Endothelial cell of umbilical vein (primary cell): ENCODE results near the gene CNN2. TPM values are rescaled to one million over a fixed set of nuclear protein-coding genes. Genes with fewer than 3 reads are reported as not detected.
A peak's percentile ranks its signal among the peaks of the same experiment; 100 is the strongest.

Experiments
- BruUV-seq: library from RNA; stranded (reverse); fragments of 400-500 nt; replicated peaks from 2 replicates; lab custom pipeline; 2021; lab: Mats Ljungman, UMichigan
- CTCF ChIA-PET: fragments of 300-600, 350-600 bp; sonication (Branson Sonifier 250); formaldehyde crosslinking; loops from one replicate; lab custom pipeline; 2021; ENCODE audit warnings: antibody characterized with exemption, inconsistent platforms; lab: Charles Lee
- POLR2A ChIA-PET: fragments of 300-600, 350-600 bp; sonication (Branson Sonifier 250); formaldehyde crosslinking; loops from one replicate; lab custom pipeline; 2021; ENCODE audit warnings: antibody characterized with exemption, inconsistent platforms; lab: Charles Lee
- DNase-seq: peaks from one replicate; pipeline ENCODE4 v3.0.0-alpha.2; 2011; ENCODE audit warnings: low read depth, low spot score
- FAIRE-seq: peaks from 2 replicates; lab custom pipeline; 2011; peaks lifted over from hg19 to GRCh38; lab: Jason Lieb, UNC
- H2AFZ ChIP-seq: 2 replicates; pipeline ENCODE4 v1.6.0; 2012; ENCODE audit warnings: low read depth, low read length, control low read depth, inconsistent platforms
- H3K27ac ChIP-seq: 2 replicates; pipeline ENCODE4 v1.5.1; 2011; ENCODE audit warnings: low read depth, mild to moderate bottlenecking, control low read depth, low read length, moderate library complexity; ENCODE audit not compliant: insufficient read depth
- H3K27me3 ChIP-seq, 2 experiments: 2 replicates each; pipeline versions ENCODE4 v1.6.0 to v1.6.1; 2011; ENCODE audit warnings: low read length in 2 of 2, mixed read lengths in 1 of 2; ENCODE audit not compliant: control insufficient read depth in 2 of 2, insufficient read depth in 2 of 2
- H3K36me3 ChIP-seq, 2 experiments: 2 replicates in 1 of 2; 3 replicates in 1 of 2; pipeline ENCODE4 v1.5.1; 2011; ENCODE audit warnings: low read length in 2 of 2, mild to moderate bottlenecking in 1 of 2, moderate library complexity in 1 of 2; ENCODE audit not compliant: control insufficient read depth in 2 of 2, insufficient read depth in 2 of 2; ENCODE audit errors: extremely low read depth in 1 of 2
- H3K4me1 ChIP-seq: 3 replicates; pipeline ENCODE4 v1.5.1; 2011; ENCODE audit warnings: mild to moderate bottlenecking, low read length; ENCODE audit not compliant: control insufficient read depth, insufficient read depth; ENCODE audit errors: extremely low read depth
- H3K4me2 ChIP-seq: 2 replicates; pipeline ENCODE4 v1.6.1; 2011; ENCODE audit warnings: low read length, control low read depth, mixed read lengths; ENCODE audit not compliant: insufficient read depth
- H3K4me3 ChIP-seq, 3 experiments: fragments of 200-600 bp in 1 of 3; sonication (generic), shearing (Covaris generic) in 1 of 3; replicated peaks in 1 of 3; 2 replicates each; pipeline ENCODE4 v1.5.1; 2011 to 2016; ENCODE audit warnings: control low read depth in 3 of 3, low read length in 3 of 3, mild to moderate bottlenecking in 2 of 3, inconsistent platforms in 1 of 3, low read depth in 1 of 3, moderate library complexity in 1 of 3; ENCODE audit not compliant: insufficient read depth in 1 of 3
- H3K79me2 ChIP-seq: 2 replicates; pipeline ENCODE4 v1.6.0; 2012; ENCODE audit warnings: low read length, inconsistent platforms; ENCODE audit not compliant: control insufficient read depth, insufficient read depth
- H3K9ac ChIP-seq: replicated peaks from 2 replicates; pipeline ENCODE3; 2011; ENCODE audit warnings: low read length, control low read depth; ENCODE audit not compliant: insufficient read depth; ENCODE audit errors: extremely low read depth
- H3K9me1 ChIP-seq: replicated peaks from 3 replicates; pipeline ENCODE4 v1.6.0; 2011; ENCODE audit warnings: mild to moderate bottlenecking, low read length; ENCODE audit not compliant: control insufficient read depth, insufficient read depth; ENCODE audit errors: extremely low read depth
- H3K9me3 ChIP-seq: replicated peaks from 2 replicates; pipeline ENCODE4 v1.5.1; 2012; ENCODE audit warnings: low read length, inconsistent platforms; ENCODE audit not compliant: control insufficient read depth, insufficient read depth
- H4K20me1 ChIP-seq: replicated peaks from 2 replicates; pipeline ENCODE3; 2011; ENCODE audit warnings: mild to moderate bottlenecking, low read length; ENCODE audit not compliant: control insufficient read depth, insufficient read depth; ENCODE audit errors: extremely low read depth
- FOS ChIP-seq: IDR thresholded peaks from 2 replicates; pipeline ENCODE4 v1.6.1; 2011; ENCODE audit warnings: mild to moderate bottlenecking, low read length, moderate library complexity, borderline replicate concordance; ENCODE audit not compliant: insufficient read depth
- JUN ChIP-seq: IDR thresholded peaks from 2 replicates; pipeline ENCODE4 v1.6.1; 2011; ENCODE audit warnings: borderline replicate concordance, low read depth; ENCODE audit not compliant: insufficient read length, insufficient read depth
- MAX ChIP-seq: IDR thresholded peaks from 2 replicates; pipeline ENCODE4 v1.6.1; 2011; ENCODE audit not compliant: insufficient read depth, insufficient read length
- POLR2A ChIP-seq: IDR thresholded peaks from 2 replicates; pipeline ENCODE4 v1.6.1; 2012; ENCODE audit warnings: low read depth, mild to moderate bottlenecking, control low read depth, low read length
- POLR2AphosphoS5 ChIP-seq: IDR thresholded peaks from 2 replicates; pipeline ENCODE4 v1.6.1; 2012; ENCODE audit warnings: low read depth, mild to moderate bottlenecking, control low read depth, low read length, moderate library complexity; ENCODE audit not compliant: insufficient read depth
- dilution Hi-C: fragments of 300-500 bp; cut with MboI; formaldehyde crosslinking; loops from one replicate; pipeline ENCODE4 v1.15.0; 2019; ENCODE audit warnings: low sequenced_read_pairs; ENCODE audit not compliant: extremely low pct_ligation_motif_present
- intact Hi-C: fragments of 100-400 bp; cut with micrococcal nuclease; formaldehyde crosslinking; loops from one replicate; pipeline ENCODE4 v1.10.0; 2022
- polyA plus RNA-seq, 4 experiments: library from polyadenylated mRNA; depleted of rRNA in 3 of 4; stranded (reverse) in 3 of 4; unstranded in 1 of 4; fragments of >200 nt; gene quantifications; 2 replicates each; pipeline versions ENCODE4 v1.2.1 to v1.2.3, GENCODE V29; 2011 to 2012; ENCODE audit warnings: missing spikeins in 1 of 4
- total RNA-seq: library from RNA; stranded (reverse); gene quantifications from 2 replicates; pipeline ENCODE4 v1.2.3, GENCODE V29; 2021

The CNN2 gene
- total and polyA plus RNA-seq, 2 donors (not counting 3 experiments of a cell fraction or from before 2014, with no cell fraction given) = 207 to 286 TPM

- H3K79me2 ChIP-seq = no peaks in the 10 kb centered on the region
- no peak within 1 kb of the TSS for H3K27ac ChIP-seq
- peak within 1 kb of the TSS; percentile 6 to 51 (median 51) for H3K4me3 ChIP-seq
- H3K4me1 ChIP-seq = peaks cover 25% of the 10 kb centered on the region
- BruUV-seq = no TSS peak
- TF ChIP-seq FOS (no peak), JUN (no peak), POLR2AphosphoS5 (peak; percentile 83), MAX (no peak), POLR2A (peak; percentile 44)
- peak; percentile 98 for DNase-seq
- FAIRE-seq = peak; percentile 93
- no peaks in the 10 kb centered on the region for H3K9me1 ChIP-seq
- H3K4me2 ChIP-seq = peak within 1 kb of the TSS; percentile 83
- H3K36me3 ChIP-seq = peaks cover 11 to 12% of the 10 kb centered on the region in 2 experiments
- no peaks in the 10 kb centered on the region for H4K20me1 ChIP-seq
- H3K9me3 ChIP-seq = no peaks in the 10 kb centered on the region
- ChIA-PET CTCF (interaction anchor here (0.8 to 2.7 kb wide), 4 partner anchors 11 to 27 kb away, joined by 3 to 10 read pairs (median 6); partner anchors contain the start of genes ARHGAP45, CNN2 and RNU6-2), POLR2A (interaction anchor here (0.6 to 1.7 kb wide), 3 partner anchors 9 to 64 kb away, joined by 3 to 36 read pairs (median 3); partner anchors contain the start of gene CNN2)
- dilution Hi-C loops = no loop called here
- intact Hi-C loops = loop anchor here (2.0 kb wide), 1 partner anchor 55 kb away; the partner anchor contains the start of gene POLR2E
- no peak within 1 kb of the TSS for H3K9ac ChIP-seq
- no peaks in the 10 kb centered on the region for H3K27me3 ChIP-seq
- peak within 1 kb of the TSS; percentile 55 for H2AFZ ChIP-seq
These were observed 13.5 kb downstream of the CNN2 start, which contains the start of gene ABCA7 for GRCh38 chr19:1039646-1040475. TSS of gene ABCA7 (plus strand) at chr19:1040107. CDS start at chr19:1041362, 1,255 bp downstream.
